ENCODE results near the gene SAMD10.

GRCh38 chr20:63924241-63924640 is 55.2 kb downstream of the SAMD10 start:
- TF ChIP-seq CTCF (IDR thresholded peaks at IDR 0.05) (no peak), EP300 (IDR thresholded peaks at IDR 0.05) (no peak), POLR2A (IDR thresholded peaks at IDR 0.05) (no peak), POLR2AphosphoS5 (IDR thresholded peaks at IDR 0.05) (no peak)
